DOHH2 (cell line): ENCODE measurements around the gene ABHD16B.

Experiments
- EZH2phosphoT487 ChIP-seq: fragments of 200-600 bp; sonication (generic); IDR thresholded peaks from 2 replicates; pipeline ENCODE4 v1.6.1; 2017; ENCODE audit warnings: borderline replicate concordance, mild to moderate bottlenecking, antibody characterized with exemption, low read length, moderate library complexity, mixed read lengths
- TF ChIP-seq, protein P1 (sequence below): fragments of 200-600 bp; sonication (generic); IDR thresholded peaks from one replicate; pipeline ENCODE4 v1.5.1; 2014; ENCODE audit warnings: antibody characterized with exemption, mild to moderate bottlenecking, low read depth, low read length; ENCODE audit not compliant: poor library complexity, severe bottlenecking

DNA sequence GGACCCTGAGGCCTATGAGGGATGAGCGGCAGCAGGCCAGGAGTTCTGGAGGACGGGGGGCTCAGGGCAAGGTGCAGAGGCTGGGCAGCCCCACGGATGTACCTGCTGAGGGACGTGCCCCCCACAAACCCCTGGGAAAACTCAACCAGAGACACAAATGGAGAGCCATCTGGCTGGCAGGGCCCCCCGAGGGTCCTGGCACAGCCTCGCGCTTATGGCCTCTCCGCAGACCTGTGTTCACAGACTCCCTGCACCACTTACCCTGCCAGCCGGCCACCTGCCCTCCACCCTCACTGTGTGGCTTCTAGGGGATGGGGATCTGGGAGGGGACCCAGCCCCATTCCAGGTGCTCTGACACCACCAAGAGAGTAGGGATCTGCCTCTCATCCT is 26.8 kb upstream of the ABHD16B start:
- TF ChIP-seq, protein P1, sequence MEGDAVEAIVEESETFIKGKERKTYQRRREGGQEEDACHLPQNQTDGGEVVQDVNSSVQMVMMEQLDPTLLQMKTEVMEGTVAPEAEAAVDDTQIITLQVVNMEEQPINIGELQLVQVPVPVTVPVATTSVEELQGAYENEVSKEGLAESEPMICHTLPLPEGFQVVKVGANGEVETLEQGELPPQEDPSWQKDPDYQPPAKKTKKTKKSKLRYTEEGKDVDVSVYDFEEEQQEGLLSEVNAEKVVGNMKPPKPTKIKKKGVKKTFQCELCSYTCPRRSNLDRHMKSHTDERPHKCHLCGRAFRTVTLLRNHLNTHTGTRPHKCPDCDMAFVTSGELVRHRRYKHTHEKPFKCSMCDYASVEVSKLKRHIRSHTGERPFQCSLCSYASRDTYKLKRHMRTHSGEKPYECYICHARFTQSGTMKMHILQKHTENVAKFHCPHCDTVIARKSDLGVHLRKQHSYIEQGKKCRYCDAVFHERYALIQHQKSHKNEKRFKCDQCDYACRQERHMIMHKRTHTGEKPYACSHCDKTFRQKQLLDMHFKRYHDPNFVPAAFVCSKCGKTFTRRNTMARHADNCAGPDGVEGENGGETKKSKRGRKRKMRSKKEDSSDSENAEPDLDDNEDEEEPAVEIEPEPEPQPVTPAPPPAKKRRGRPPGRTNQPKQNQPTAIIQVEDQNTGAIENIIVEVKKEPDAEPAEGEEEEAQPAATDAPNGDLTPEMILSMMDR = no peak
- no peak for TF ChIP-seq EZH2phosphoT487
